Motor neuron (in vitro differentiated cells): ENCODE measurements around the gene SQOR. TPM values are rescaled to one million over a fixed set of nuclear protein-coding genes. Genes with fewer than 3 reads are reported as not detected.
"Not testable (repeated sequence)": the region's sequence is repeated elsewhere in the genome, so short reads cannot be mapped to it uniquely, and the experiment has no call there.

ENCODE experiments used
- ATAC-seq, 8 experiments: fragments of 200-7000 bp; cut with Tn5 transposase; replicated peaks in 6 of 8; 2 replicates each; pipeline ENCODE4 v1.8.0; 2021; ENCODE audit warnings: mild to moderate bottlenecking in 8 of 8, moderate library complexity in 8 of 8
- H3K27ac ChIP-seq, 2 donors: fragments of 250-450 bp; sonication (Bioruptor Pico); 2 replicates each; pipeline ENCODE4 v1.9.0; 2021; ENCODE audit warnings: antibody characterized with exemption in 2 of 2, mild to moderate bottlenecking in 2 of 2, moderate library complexity in 1 of 2
- H3K4me1 ChIP-seq, 2 donors: fragments of 250-450 bp; sonication (Bioruptor Pico); replicated peaks in 1 of 2; 2 replicates each; pipeline ENCODE4 v1.6.1; 2021; ENCODE audit warnings: antibody characterized with exemption in 2 of 2, mild to moderate bottlenecking in 2 of 2, moderate library complexity in 1 of 2
- H3K4me3 ChIP-seq, 5 donors: fragments of 250-450 bp; sonication (Bioruptor Pico); 2 replicates each; pipeline ENCODE4 v1.9.0; 2021; ENCODE audit warnings: antibody characterized with exemption in 5 of 5, mild to moderate bottlenecking in 5 of 5, moderate library complexity in 4 of 5
- WGBS, 10 experiments: fragments of 450-650 bp; shearing (Covaris generic); methylation state at CpG; one replicate each; pipeline ENCODE4 v1.0.0; 2022; 5-methylcytosine and 5-hydroxymethylcytosine counted together
- in situ Hi-C, 9 experiments: fragments of 400-800 bp; cut with MboI; loops; one replicate each; pipeline ENCODE4 v1.15.0; 2021; ENCODE audit warnings: low sequenced_read_pairs in 9 of 9, low pct_unique_long_range_greater_than_20kb in 2 of 9; ENCODE audit not compliant: unreplicated experiment in 9 of 9
- total RNA-seq, 8 experiments: library from RNA; unstranded; fragments of 300-600 nt; gene quantifications; 2 replicates each; pipeline versions ENCODE4 v1.2.3 to v1.2.4, GENCODE V29; 2022

SQOR gene
- total RNA-seq, 8 experiments from 2014 or later = 0.33 to 36.9 (median 0.94) TPM

DNA sequence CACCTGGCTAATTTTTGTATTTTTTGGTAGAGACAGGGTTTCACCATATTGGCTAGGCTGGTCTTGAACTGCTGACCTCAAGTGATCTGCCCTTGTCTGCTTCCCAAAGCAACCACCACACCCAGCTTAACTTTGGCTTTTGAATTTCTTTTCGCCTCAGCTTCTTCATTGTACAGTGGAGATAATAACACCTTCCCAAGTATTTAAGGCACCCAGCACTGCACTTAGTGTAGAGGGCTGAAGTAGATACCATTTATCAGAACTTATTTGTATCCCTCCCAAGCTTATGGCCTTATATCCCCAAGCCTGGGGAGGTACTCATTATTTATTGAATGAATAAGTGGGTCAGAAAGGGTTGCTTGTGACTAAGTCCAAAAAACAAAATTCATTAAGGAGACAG, 2.3 kb downstream of the SQOR start:
- ATAC-seq = no peak
- WGBS, 10 experiments = 20 to 100% (median 96%) methylated on average over 1 of the region's 1 CpG; no CpG with 5 or more reads in 4 of the 10 experiments
- Histone ChIP-seq H3K4me1 (peaks cover 0 to 2% of the 10 kb centered on the region in 2 donors), H3K4me3 (no peak overlapping the region), H3K27ac (no peak overlapping the region)
- in situ Hi-C loops = no loop called here

DNA sequence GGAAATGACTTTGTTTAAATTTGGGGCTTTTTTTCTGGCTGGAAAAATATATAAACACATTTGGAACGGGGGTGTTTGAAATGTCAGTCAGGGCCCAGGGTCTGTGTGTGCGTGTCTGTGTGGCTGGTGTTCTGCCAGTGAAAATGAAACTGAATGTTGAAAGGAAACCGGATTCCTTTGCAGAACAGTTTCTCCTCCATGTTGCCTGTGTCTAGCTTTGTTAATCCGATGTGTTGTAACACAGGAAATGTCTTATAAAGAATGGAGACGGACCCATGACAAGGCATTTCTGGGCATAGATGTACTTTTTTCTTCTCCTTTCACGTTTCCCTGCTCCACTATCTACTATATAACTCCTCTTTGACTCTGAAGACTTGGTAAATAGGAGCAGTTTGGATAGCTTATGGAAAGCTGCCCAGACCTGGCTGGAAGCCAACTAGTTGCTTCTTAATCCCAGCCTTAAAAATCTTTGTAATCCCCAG, 2.8 kb downstream of the SQOR start:
- Histone ChIP-seq H3K27ac (no peak overlapping the region), H3K4me1 (peaks cover 0 to 2% of the 10 kb centered on the region in 2 donors), H3K4me3 (no peak overlapping the region)
- peak in 4 of 8 experiments; percentile 12 to 44 (median 12) for ATAC-seq
- WGBS, 10 experiments = 0 to 94% (median 82%) methylated on average over 1 to 6 of the region's 6 CpGs; no CpG with 5 or more reads in 1 of the 10 experiments
- in situ Hi-C loops = no loop called here

DNA sequence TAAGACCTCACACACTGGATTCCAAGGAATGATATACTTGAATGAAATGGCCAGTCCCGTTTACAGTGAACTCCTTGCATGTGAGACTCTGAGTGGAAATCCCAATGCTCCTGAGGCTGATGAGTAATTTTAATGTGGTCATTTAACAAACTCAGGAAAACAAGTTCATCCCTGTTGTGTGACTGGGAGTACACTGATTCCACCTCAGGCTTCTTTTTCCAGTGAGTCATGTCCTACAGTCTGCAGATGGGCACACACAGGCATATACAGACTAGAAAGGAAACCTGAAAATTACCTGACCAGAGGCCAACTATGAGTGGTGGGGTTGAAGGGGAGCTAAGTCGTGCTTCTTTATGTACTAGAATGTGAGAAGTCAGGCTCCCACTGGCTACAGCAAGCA, 5.8 kb downstream of the SQOR start:
- WGBS, 10 experiments = 0 to 71% (median 18%) methylated on average over 1 to 2 of the region's 2 CpGs; no CpG with 5 or more reads in 4 of the 10 experiments
- in situ Hi-C loops = no loop called here
- Histone ChIP-seq H3K4me1 (peaks cover 0 to 3% of the 10 kb centered on the region in 2 donors), H3K27ac (no peak overlapping the region), H3K4me3 (no peak overlapping the region)
- ATAC-seq = peak in 4 of 8 experiments; percentile 16 to 48 (median 26)

DNA sequence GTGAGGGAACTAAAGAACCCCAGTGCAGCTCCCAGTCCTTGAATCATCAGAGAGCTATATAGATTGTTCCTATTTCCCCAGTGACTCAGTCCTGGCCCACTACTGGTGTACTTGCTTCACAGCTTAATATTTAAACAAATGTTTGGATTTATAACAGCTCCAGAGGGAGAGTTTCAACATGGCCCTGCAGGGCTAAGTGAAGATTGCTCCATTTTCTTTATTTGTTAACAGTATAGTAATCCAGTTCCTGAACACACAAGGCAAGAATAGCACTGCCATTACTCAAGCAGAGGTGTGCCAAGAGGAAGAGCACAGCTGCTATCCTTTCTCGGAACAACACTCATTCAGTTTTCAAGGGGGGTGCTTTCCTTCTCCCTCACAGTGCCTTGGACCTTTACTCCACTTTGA, 6.5 kb downstream of the SQOR start:
- H3K27ac ChIP-seq = no peak overlapping the region
- H3K4me3 ChIP-seq = no peak overlapping the region
- 0 to 80% (median 24%) methylated on average over 1 of the region's 1 CpG; no CpG with 5 or more reads in 2 of the 10 experiments for WGBS, 10 experiments
- peaks cover 0 to 2% of the 10 kb centered on the region in 2 donors for H3K4me1 ChIP-seq
- peak in 3 of 8 experiments; percentile 3 to 60 (median 13) for ATAC-seq
- in situ Hi-C loops = no loop called here

DNA sequence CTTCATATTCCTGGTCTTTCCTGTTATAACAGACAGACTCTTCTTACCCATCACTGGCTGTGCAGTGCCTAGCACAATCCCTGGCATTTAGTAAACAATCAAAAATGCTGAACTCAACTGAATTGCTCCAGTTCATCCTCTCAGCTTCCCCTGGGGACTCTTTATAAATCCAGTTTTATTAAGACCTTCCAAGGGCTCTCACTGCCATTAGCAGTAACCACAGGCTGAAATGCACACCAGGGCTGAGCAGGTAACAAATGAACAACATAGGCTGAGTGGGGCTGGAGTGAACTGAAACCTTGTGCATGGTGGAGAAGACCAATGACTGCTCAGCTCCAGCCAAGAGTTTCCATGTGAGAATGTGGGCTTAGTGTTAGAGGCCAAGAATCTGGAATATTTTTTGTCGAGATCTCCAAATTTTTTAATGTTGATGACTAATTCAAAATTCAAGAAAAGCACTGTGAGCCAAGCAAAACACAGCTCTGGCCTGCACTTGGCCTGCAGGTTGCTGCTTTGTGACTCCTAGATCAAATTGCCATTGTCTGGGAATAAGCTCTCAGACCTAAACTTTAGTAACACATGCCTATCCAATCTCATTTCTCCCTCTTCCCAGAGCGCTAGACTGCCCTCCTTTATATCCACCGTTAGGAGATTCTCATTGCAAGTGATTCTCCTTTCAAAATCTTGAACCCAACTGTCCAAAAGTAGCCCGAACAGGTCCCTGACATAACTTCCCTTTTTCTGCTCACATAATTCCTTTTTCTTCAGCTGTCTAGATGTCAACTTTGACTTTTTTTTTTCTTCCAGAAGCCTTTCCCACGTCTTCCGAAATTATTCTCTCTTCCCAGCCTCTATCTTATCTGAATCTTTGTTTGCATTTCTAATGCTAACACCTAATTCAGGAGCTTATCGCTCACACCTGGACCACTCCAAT, 7.4 kb downstream of the SQOR start:
- in situ Hi-C loops = no loop called here
- WGBS, 10 experiments = 39 to 96% (median 71%) methylated on average over 3 to 7 of the region's 7 CpGs
- no peak overlapping the region for H3K4me3 ChIP-seq
- peaks cover 0 to 2% of the 10 kb centered on the region in 2 donors for H3K4me1 ChIP-seq
- H3K27ac ChIP-seq = no peak overlapping the region
- ATAC-seq = peak in 2 of 8 experiments; percentile 6 to 25

DNA sequence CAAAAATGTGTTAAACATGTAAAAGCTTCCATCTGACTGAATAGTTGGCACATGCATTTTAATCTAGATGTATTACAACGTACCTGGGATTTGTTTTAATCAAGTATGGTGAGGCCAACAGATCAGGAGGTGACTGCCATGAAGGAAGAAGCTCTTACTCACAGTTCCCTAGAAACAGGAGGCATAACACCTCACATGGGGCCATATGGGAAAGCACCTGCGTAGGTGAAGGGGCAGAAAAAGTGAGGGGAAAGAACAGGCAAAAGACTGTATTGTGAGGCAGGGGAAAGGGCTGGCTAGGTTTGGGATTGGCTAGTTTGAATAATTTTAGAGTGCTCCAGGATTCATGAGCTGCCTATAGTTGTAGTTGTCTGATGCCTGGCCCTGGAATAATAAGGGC, 9.6 kb downstream of the SQOR start:
- in situ Hi-C loops = no loop called here
- Histone ChIP-seq H3K4me3 (no peak overlapping the region), H3K4me1 (peaks cover 0 to 2% of the 10 kb centered on the region in 2 donors), H3K27ac (no peak overlapping the region)
- WGBS, 10 experiments = 60 to 100% (median 74%) methylated on average over 1 to 2 of the region's 2 CpGs; no CpG with 5 or more reads in 2 of the 10 experiments
- ATAC-seq = no peak

DNA sequence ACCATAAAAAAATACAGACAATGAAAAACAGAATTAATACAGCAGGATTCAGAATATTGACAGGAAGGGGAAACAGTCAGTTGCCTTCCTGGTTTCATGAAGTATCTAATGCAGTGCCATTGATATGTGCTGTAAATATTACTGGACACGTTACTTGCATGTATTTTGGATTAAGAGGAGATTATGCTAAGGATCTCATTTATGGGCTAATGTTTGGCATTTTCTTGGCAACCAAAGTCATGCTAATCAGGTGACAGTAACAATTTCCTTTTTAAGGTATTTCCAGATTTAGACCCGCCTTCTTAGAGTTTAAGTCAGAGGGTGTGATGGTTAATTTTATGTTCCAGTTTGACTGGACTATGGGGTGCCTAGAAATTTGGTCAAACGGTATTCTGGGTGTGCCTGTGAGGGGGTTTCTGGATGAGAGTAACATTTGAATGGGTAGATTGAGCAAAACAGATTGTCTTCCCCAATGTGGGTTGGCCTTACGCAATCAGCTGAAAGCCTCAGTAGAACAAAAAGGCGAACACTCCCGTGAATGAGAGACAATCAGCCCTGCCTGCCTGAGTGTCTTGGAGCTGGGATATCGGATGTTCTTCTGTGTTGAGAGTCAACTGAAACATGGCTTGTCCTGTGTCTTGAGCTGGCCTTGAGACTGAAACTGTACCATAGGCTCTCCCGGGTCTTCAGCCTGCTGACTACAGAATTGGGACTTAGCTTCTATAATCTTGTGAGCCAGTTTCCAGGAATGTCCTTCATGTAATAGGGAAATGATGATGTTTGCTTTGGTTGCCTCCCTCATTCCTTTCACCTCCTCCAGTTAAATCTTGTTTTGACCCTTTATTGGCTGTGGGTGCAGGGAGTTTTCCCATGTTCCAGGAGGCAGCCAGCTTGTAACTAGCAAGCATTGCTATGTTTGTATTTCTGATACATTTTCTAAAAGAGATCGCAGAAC, 10.5 kb downstream of the SQOR start:
- peak in 3 of 8 experiments; percentile 35 to 54 (median 52) for ATAC-seq
- Histone ChIP-seq H3K4me3 (no peak overlapping the region), H3K27ac (no peak overlapping the region), H3K4me1 (peaks cover 0 to 2% of the 10 kb centered on the region in 2 donors)
- 27 to 100% (median 83%) methylated on average over 1 to 9 of the region's 9 CpGs for WGBS, 10 experiments
- in situ Hi-C loops = no loop called here

DNA sequence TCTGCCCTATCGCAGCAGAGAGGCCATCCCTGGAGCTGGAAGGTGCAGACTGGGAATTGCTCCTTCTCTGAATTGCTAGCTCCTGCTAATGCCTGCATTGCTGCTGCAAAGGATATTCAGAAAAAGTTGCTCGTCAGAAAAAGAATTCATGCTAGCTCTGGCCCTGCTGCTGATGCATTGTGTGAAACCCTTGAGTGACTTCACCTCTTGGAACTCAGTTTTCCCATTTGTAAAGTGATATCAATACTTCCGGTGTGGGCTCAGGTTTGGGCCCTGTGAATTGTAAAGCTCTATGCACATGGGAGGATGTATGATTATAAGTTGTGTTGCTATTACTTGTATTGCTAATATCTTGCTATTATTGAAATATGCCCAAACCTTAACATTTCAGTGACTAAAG, 11.4 kb downstream of the SQOR start:
- peak in 1 of 8 experiments; percentile 19 for ATAC-seq
- in situ Hi-C loops = no loop called here
- Histone ChIP-seq H3K4me3 (no peak overlapping the region), H3K27ac (no peak overlapping the region), H3K4me1 (peaks cover 0 to 2% of the 10 kb centered on the region in 2 donors)
- 39 to 100% (median 76%) methylated on average over 1 to 3 of the region's 3 CpGs; no CpG with 5 or more reads in 4 of the 10 experiments for WGBS, 10 experiments

DNA sequence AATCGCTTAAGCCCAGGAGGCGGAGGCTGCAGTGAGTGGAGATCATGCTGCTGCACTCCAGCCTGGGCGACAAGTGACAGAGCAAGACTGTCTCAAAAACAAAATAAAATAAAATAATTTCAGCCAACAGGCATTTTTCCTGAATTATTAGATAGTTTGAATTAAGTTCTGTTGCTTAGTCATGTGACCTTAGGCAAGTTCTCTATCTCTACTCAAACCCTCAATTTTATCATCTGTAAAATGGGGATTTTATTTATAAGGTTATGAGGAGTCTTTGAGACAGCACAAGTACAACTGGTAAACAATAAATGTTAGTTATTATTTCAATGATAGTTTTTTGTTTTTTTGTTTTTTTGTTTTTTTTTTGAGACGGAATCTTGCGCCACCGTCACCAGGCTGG, 13.0 kb downstream of the SQOR start:
- no peak overlapping the region for H3K4me3 ChIP-seq
- no peak for ATAC-seq

DNA sequence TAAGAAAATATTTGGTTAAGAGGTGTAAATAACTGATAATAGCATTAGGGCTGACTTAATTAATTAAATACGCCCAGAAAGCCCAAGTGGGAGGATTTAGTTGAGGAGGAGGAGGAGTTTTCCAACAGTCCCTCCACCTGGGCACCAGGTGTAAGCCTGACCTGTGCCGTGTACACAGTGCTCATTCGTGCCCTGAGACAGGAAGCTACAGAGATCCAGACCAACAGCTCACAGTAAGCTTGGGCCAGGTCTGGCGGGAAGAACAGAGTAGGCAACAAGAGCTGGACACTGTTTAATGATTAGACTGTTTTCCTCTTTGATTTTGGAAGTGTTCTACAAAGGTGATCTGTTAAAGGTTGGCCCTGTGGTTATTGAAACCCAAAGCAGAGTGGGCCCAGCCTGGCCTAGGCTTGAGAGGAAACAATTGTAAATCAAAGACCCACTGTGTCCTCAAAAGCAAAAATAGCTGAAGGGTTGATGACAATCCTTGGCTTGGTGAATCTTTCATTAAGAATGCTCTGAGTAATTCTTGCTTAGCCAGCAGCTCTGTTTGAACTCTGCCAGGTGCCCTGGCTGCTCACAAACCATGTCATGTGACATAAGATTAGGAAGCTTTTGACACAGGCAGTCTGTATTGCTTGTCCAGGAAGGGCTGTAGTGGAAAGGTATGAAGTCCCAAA, 13.8 kb downstream of the SQOR start:
- ATAC-seq = no peak
- Histone ChIP-seq H3K4me1 (peaks cover 0 to 2% of the 10 kb centered on the region in 2 donors), H3K27ac (no peak overlapping the region), H3K4me3 (no peak overlapping the region)
- in situ Hi-C loops = no loop called here
- 25 to 100% (median 82%) methylated on average over 1 to 4 of the region's 4 CpGs; no CpG with 5 or more reads in 2 of the 10 experiments for whole genome bisulfite sequencing, 10 experiments

More for the DNA sequence above, 13.0 kb downstream of the SQOR start:
- H3K27ac ChIP-seq = no peak overlapping the region
- in situ Hi-C loops = no loop called here
- H3K4me1 ChIP-seq = peaks cover 0 to 2% of the 10 kb centered on the region in 2 donors
- WGBS, 10 experiments = 90 to 100% (median 97%) methylated on average over 2 to 6 of the region's 6 CpGs; no CpG with 5 or more reads in 1 of the 10 experiments

DNA sequence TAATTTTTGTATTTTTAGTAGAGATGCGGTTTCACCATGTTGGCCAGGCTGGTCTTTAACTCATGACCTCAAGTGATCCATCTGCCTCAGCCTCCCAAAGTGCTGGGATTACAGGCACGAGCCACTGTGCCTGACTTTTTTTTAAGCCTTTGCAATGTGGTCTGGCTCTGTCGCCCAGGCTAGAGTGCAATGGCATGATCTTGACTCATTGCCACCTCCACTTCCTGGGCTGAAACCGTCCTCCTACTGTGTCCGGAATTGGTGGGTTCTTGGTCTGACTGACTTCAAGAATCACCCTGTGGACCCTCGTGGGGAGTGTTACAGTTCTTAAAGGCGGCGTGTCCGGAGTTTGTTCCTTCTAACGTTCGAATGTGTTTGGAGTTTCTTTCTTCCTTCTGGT, 15.2 kb downstream of the SQOR start:
- H3K4me1 ChIP-seq, in situ Hi-C loops, H3K4me3 ChIP-seq, H3K27ac ChIP-seq, ATAC-seq: not testable (repeated sequence)
- 40 to 100% (median 93%) methylated on average over 1 to 7 of the region's 11 CpGs; no CpG with 5 or more reads in 1 of the 10 experiments for WGBS, 10 experiments

DNA sequence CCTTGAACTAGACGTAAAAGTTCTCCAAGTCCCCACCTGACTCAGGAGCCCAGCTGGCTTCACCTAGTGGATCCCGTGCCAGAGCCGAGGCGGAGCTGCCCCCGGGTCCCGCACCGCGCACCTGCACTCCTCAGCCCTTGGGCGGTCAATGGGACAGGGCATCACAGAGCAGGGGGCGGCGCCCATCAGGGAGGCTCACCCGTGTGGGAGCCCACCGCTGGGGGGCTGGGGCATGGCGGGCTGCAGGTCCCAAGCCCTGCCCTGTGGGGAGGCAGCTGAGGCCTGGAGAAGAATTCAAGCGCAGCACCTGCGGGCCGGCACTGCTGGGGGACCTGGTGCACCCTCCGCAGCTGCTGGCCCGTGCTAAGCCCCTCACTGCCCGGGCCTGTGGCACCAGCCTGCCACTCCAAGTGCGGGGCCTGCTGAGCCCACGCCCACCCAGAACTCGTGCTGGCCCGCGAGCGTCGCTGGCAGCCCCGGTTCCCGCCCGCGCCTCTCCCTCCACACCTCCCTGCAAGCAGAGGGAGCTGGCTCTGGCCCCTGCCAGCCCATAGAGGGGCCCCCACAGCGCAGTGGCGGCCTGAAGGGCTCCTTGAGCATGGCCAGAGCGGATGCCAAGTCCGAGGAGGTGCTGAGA, 16.2 kb downstream of the SQOR start:
- ATAC-seq = no peak
- no peak overlapping the region for H3K27ac ChIP-seq
- no peaks in the 10 kb centered on the region for H3K4me1 ChIP-seq
- H3K4me3 ChIP-seq = no peak overlapping the region
- in situ Hi-C loops = no loop called here
- 80 to 100% (median 87%) methylated on average over 1 to 9 of the region's 35 CpGs; no CpG with 5 or more reads in 6 of the 10 experiments for WGBS, 10 experiments
